ENCODE data around the gene PCDHGB1.

DNA sequence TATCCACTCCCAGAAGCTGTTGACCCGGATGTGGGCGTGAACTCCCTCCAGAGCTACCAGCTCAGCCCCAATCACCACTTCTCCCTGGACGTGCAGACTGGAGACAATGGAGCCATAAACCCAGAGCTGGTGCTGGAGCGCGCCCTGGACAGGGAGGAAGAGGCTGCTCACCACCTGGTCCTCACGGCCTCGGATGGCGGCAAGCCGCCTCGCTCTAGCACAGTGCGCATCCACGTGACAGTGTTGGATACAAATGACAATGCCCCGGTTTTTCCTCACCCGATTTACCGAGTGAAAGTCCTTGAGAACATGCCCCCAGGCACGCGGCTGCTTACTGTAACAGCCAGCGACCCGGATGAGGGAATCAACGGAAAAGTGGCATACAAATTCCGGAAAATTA, 43.4 kb downstream of the PCDHGB1 start:
- TF ChIP-seq EZH2 (IDR thresholded peaks at IDR 0.05; ENCODE audit: insufficient read depth, poor library complexity, severe bottlenecking) (no peak), EZH2phosphoT487 (IDR thresholded peaks at IDR 0.05; ENCODE audit: insufficient read depth, low read depth) (no peak)
